ENCODE results near the gene TMEM221. TPM values are rescaled to one million over a fixed set of nuclear protein-coding genes. Genes with fewer than 3 reads are reported as not detected.
"Not testable (repeated sequence)": the region's sequence is repeated elsewhere in the genome, so short reads cannot be mapped to it uniquely, and the experiment has no call there.

TMEM221 gene
- total and polyA plus RNA-seq, 3 donors from 2014 or later, result 0.68 to 2.6 (median 1.4) TPM

GRCh38 chr19:17482877-17483604, 34.6 kb upstream of the TMEM221 start:
- no peaks in the 10 kb centered on the region for H3K36me3 ChIP-seq (ENCODE audit: low read depth, missing control alignments)
- peaks cover 31% of the 10 kb centered on the region for H3K4me1 ChIP-seq
- intact Hi-C loops (cut with DNase I; ENCODE audit: low total_unique reads), result no loop called here
- H3K9me3 ChIP-seq, result no peaks in the 10 kb centered on the region
- H3K27ac ChIP-seq, result no peak overlapping the region
- H3K27me3 ChIP-seq, result no peaks in the 10 kb centered on the region
- H3K4me3 ChIP-seq, result no peak overlapping the region
- TF ChIP-seq POLR2A (IDR thresholded peaks at IDR 0.05), result no peak
- TF ChIP-seq CTCF (IDR thresholded peaks at IDR 0.05), result no peak
- DNase-seq, result no peak
- WGBS, 2 donors, result 82 to 85% methylated on average over 3 of the region's 3 CpGs

- TF ChIP-seq CTCF (IDR thresholded peaks at IDR 0.05) (no peak), POLR2A (IDR thresholded peaks at IDR 0.05) (no peak)
- DNase-seq, result peak; percentile 71
- H3K27me3 ChIP-seq, result no peaks in the 10 kb centered on the region
- H3K9me3 ChIP-seq, result no peaks in the 10 kb centered on the region
- H3K27ac ChIP-seq, result peak overlapping the region in 1 of 2 donors; percentile 19
- H3K36me3 ChIP-seq (ENCODE audit: low read depth, missing control alignments), result no peaks in the 10 kb centered on the region
- H3K4me1 ChIP-seq, result peaks cover 31% of the 10 kb centered on the region
- 57 to 74% methylated on average over 12 to 13 of the region's 13 CpGs for WGBS, 2 donors
- intact Hi-C loops (cut with DNase I; ENCODE audit: low total_unique reads), result no loop called here
- no peak overlapping the region for H3K4me3 ChIP-seq
Measured at GRCh38 chr19:17481986-17482385, 33.5 kb upstream of the TMEM221 start.

- DNase-seq, result no peak
- Histone ChIP-seq H3K4me1 (peaks cover 50% of the 10 kb centered on the region), H3K36me3 (ENCODE audit: low read depth, missing control alignments) (no peaks in the 10 kb centered on the region), H3K27ac (peak overlapping the region in 1 of 2 donors; percentile 48), H3K9me3 (no peaks in the 10 kb centered on the region), H3K4me3 (no peak overlapping the region), H3K27me3 (no peaks in the 10 kb centered on the region)
- WGBS, 2 donors, result 41 to 43% methylated on average over 6 of the region's 6 CpGs
- TF ChIP-seq POLR2A (IDR thresholded peaks at IDR 0.05) (no peak), CTCF (IDR thresholded peaks at IDR 0.05) (no peak)
- intact Hi-C loops (cut with DNase I; ENCODE audit: low total_unique reads), result no loop called here
Measured at GRCh38 chr19:17479325-17479791, 30.9 kb upstream of the TMEM221 start.

- H3K4me3 ChIP-seq, result no peak overlapping the region
- DNase-seq, result peak; percentile 90
- peaks cover 45% of the 10 kb centered on the region for H3K4me1 ChIP-seq
- no peaks in the 10 kb centered on the region for H3K9me3 ChIP-seq
- no peaks in the 10 kb centered on the region for H3K36me3 ChIP-seq (ENCODE audit: low read depth, missing control alignments)
- H3K27me3 ChIP-seq, result no peaks in the 10 kb centered on the region
- TF ChIP-seq POLR2A (IDR thresholded peaks at IDR 0.05) (no peak), CTCF (IDR thresholded peaks at IDR 0.05) (no peak)
- peak overlapping the region; percentile 75 to 83 for H3K27ac ChIP-seq
- 34 to 35% methylated on average over 9 to 10 of the region's 10 CpGs for WGBS, 2 donors
- intact Hi-C loops (cut with DNase I; ENCODE audit: low total_unique reads), result no loop called here
Measured at GRCh38 chr19:17475541-17476115, 27.2 kb upstream of the TMEM221 start.

- peak overlapping the region; percentile 75 to 83 for H3K27ac ChIP-seq
- H3K36me3 ChIP-seq (ENCODE audit: low read depth, missing control alignments); H3K9me3 ChIP-seq; H3K4me3 ChIP-seq; intact Hi-C loops (cut with DNase I; ENCODE audit: low total_unique reads); DNase-seq; H3K27me3 ChIP-seq: not testable (repeated sequence)
- H3K4me1 ChIP-seq, result peaks cover 42% of the 10 kb centered on the region
- WGBS, 2 donors, result 62 to 67% methylated on average over 3 to 6 of the region's 6 CpGs
Measured at GRCh38 chr19:17475011-17475540, 26.6 kb upstream of the TMEM221 start.
